GM19328 (cell line): ENCODE results near the gene MACROD2.

Experiments
- ATAC-seq: cut with Tn5 transposase; IDR thresholded peaks from one replicate; pipeline ENCODE4 v1.9.1; 2021; ENCODE audit warnings: mild to moderate bottlenecking, moderate library complexity; ENCODE audit not compliant: unreplicated experiment

Gene MACROD2

GRCh38 chr20:15288106-15288505 lies 1292.8 kb downstream of the MACROD2 start:
- no peak for ATAC-seq

GRCh38 chr20:15289337-15289736 lies 1294.0 kb downstream of the MACROD2 start:
- ATAC-seq = no peak

DNA sequence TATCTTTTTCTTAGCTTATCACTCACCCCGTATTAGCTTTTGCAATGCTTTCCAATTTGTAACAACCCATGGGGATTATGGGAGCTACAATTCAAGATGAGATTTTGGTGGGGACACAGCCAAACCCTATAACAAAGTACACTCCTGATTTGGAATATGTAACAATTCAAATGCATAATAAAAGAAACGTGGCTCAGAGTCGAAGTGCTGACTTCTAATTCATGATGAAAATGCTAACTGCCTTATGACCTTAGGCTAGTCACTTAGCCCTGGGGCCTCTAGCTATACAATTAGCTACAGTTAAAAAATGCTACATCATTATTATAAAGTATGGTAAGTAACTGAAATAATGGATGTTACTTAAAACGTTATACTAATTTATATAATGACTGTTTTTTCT lies 1297.1 kb downstream of the MACROD2 start:
- no peak for ATAC-seq

DNA sequence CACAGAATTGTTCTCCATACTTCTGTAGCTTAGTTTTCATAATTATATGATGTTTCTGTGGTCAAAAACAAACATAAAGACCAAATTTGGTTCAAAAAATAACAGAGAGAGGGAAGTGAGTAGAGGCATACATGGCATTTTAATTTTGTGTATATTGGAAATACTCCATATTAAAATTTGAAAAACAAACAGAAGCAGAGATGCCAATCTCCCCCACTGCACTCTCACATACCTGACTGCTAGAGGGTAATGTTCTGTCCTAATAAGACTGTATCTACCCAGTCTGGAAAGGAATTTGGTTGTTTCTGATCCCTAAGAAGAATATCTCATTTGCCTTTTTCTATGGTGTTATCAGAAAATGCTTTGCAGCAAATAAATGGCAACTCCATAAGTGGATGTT lies 1301.1 kb downstream of the MACROD2 start:
- ATAC-seq = no peak

DNA sequence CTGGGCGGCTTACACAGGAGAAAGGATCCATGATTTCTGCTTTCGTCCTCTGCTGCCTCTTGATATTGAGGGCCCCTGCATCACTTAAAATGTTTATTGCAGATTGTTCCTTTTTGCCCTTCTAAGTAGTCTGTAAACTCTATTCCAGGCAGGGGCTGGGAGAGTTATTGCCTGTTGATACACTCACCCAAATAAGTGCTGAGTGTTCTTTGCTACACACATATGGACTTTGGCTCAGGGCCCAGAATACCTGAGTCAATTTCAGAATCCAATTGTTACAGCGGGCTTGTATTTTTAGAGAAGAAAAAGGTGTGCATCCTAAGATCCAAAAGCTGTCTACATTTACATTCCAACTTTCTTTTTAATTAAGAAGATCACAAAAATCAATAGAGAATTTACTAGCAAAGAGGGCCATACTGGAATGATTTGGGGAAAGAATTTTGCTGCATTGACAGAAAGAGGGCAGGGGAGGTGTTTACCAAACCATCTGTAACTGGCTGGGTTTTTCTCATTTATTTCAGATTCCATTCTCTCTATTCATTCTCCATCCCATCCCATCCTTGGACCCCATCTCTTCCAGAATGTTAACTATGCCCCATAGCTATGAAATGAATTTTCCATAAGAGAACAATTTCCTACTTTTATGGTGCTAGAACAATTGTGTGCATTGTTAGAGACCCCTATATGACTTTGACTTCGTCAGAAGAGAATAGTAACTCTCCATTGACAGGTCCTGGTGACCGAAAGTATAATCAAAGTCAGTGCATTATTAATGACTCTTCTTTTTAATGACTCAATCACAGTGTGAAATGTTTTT lies 1302.0 kb downstream of the MACROD2 start:
- ATAC-seq = no peak

DNA sequence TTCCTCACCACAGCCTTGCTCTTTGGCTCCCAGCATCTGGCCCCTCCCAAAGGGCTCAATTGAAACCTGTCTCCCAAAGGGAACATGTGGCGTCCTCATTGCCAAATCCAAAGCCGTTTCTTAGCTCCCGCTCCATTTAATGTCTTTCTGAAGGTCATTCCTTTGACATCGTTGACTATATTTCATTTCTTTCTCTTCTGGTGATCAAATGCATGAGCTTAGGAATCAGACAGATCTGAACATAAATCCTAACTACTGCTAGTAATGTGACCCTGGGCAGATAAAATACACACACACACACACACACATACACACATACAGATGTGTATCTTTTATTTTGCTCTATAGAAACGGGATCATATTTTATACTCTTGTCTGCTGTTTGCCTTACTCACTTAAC lies 1306.8 kb downstream of the MACROD2 start:
- ATAC-seq = no peak

GRCh38 chr20:15310361-15310760 lies 1315.0 kb downstream of the MACROD2 start:
- ATAC-seq = no peak

DNA sequence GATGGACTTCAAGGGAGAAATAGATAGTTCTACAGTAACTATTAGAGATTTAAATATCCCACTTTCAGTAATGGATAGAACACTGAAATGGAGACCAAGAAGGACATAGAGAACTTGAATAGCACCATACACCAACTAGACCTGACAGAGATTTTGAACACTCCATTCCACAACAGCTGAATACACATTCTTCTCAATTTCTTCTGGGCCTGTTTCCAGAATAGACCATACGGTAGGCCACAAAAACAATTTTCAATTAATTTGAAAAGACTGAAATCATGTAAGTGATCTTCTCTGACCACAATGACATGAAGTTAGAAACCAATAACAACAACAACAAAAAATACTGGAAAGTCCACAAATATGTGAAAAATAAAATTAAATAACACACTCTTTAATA lies 1321.2 kb downstream of the MACROD2 start:
- no peak for ATAC-seq

DNA sequence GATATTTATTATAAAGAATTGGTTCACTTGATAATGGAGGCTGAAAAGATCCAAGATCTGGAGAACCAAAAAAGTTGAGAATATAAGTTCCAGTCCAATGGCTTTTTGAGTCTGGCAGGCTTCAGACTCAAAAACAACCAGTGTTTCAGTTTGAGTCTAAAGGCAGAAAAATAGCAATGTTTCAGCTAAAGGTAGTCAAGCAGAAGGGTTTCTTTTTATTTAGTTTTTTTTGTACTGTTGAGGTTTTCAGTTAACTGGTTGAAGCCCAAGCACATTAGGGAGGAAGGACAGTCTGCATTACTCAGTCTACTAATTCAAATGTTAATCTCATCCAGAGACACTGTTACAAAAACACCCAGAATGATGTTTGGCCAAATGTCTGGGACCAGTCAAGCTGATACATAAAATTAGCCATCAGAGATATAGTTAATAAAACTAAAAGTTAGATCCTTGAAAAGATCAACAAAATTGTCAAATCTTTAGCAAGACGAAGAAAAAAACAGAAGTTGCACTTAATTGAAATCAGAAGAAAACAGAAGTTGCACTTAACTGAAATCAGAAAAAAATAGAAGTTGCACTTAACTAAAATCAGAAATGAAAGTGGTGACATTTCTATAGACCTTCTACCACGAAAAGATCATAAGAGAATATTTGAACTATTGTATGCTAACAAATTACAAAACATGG lies 1322.4 kb downstream of the MACROD2 start:
- ATAC-seq = peak; percentile 82

- ATAC-seq = no peak
Measured at GRCh38 chr20:15318682-15319081, 1323.4 kb downstream of the MACROD2 start.

GRCh38 chr20:15319439-15319838 lies 1324.1 kb downstream of the MACROD2 start:
- no peak for ATAC-seq

GRCh38 chr20:15320941-15321340 lies 1325.6 kb downstream of the MACROD2 start:
- no peak for ATAC-seq

DNA sequence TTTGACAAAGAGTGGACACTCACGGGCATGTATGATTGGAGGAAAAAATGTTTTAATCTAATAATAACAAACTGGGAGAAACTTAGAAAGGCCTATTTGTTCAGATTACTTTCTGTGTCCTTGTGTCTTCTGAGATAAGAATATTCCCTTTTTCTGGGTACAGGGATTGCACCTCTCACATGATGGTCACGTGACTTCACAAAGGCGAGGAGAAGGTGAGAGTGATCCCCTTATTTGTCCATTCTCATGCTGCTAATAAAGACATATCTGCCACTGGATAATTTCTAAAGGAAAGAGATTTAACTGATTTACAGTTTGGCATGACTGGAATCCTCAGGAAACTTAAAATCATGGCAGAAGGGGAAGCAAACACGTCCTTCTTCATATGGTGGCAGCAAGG lies 1331.8 kb downstream of the MACROD2 start:
- ATAC-seq = no peak

DNA sequence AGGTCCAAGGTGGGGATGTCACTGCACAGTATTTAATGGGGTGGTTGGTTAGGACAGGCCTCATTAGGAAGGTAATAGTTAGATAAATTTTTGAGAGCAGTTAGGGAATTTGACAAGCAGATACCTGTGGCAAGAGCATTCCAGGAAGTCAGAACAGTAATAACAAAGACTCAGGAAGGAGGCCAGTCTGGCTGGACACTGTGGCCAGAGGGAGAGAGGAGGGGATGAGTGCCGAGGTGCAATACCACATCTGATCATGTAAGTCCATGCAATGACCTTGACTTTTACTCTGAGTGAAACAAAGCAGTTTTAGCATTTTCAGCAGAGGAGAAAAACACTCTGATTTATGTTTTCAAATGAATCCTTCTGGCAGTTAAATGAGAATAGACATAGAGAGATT lies 1332.8 kb downstream of the MACROD2 start:
- ATAC-seq = no peak

DNA sequence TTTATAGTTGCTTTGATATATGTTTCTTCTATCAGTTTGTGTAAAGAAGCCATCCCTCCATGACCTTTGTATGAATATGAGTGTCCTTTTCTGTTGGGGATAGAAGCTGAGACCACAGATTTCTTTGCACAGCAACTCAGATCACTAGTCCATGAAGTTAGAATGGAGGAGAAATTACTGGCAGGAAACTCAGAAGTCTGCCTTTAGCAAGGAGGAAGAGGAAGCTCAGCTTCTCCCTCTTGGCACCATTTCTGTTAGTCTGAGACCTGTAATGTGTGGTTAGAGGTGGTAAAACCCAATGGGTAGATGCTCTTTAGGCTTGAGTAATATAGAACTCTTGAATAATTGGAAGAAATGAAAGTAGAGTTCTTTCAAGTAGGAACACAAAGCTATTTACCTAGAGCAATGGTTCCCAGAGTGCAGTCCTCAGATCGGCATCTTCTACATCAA lies 1337.4 kb downstream of the MACROD2 start:
- peak; percentile 74 for ATAC-seq

GRCh38 chr20:15333170-15333569 lies 1337.9 kb downstream of the MACROD2 start:
- ATAC-seq = peak; percentile 33

- ATAC-seq = no peak
Measured at GRCh38 chr20:15336011-15336410, 1340.7 kb downstream of the MACROD2 start.

GRCh38 chr20:15336536-15336935 lies 1341.2 kb downstream of the MACROD2 start:
- ATAC-seq = no peak

- ATAC-seq = no peak
Measured at GRCh38 chr20:15339264-15339663, 1343.9 kb downstream of the MACROD2 start.

- no peak for ATAC-seq
Measured at GRCh38 chr20:15342991-15343523, 1347.7 kb downstream of the MACROD2 start.

- no peak for ATAC-seq
Measured at GRCh38 chr20:15345287-15345686, 1350.0 kb downstream of the MACROD2 start.

DNA sequence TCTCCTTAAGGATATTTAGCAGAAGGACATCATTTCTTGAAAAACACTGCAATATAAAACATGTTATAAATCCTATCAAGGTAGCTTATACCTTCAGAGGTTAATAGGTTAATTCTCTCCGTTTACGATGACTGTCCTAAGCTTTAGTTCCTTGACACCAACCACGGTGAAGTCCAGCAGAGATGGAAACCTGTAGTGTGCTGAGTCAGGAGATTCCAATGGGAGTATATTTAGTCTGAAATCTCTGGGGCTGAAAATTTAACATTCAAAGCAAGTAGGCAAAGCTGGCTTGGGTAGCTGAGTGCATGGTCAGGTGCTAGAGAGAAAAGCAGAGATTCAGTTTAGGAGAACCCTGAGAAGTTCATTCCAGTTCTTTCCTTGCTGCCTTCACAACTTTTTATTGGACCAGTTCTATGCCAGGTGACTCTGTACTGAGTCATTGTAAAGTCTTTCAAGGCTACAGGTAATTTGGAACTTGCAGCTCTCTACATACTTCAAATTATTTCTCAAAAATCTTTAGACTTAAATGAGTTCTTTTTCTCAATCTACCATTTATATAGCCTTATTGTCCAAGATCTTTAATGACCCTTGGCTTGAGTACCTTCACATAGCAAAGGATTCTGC lies 1351.5 kb downstream of the MACROD2 start:
- ATAC-seq = no peak
